HG03432 (cell line): ENCODE measurements around the gene ESYT3.

Experiments used
- ATAC-seq: cut with Tn5 transposase; IDR thresholded peaks from one replicate; pipeline ENCODE4 v1.9.1; 2021; ENCODE audit warnings: mild to moderate bottlenecking, moderate library complexity; ENCODE audit not compliant: unreplicated experiment

Gene ESYT3

DNA sequence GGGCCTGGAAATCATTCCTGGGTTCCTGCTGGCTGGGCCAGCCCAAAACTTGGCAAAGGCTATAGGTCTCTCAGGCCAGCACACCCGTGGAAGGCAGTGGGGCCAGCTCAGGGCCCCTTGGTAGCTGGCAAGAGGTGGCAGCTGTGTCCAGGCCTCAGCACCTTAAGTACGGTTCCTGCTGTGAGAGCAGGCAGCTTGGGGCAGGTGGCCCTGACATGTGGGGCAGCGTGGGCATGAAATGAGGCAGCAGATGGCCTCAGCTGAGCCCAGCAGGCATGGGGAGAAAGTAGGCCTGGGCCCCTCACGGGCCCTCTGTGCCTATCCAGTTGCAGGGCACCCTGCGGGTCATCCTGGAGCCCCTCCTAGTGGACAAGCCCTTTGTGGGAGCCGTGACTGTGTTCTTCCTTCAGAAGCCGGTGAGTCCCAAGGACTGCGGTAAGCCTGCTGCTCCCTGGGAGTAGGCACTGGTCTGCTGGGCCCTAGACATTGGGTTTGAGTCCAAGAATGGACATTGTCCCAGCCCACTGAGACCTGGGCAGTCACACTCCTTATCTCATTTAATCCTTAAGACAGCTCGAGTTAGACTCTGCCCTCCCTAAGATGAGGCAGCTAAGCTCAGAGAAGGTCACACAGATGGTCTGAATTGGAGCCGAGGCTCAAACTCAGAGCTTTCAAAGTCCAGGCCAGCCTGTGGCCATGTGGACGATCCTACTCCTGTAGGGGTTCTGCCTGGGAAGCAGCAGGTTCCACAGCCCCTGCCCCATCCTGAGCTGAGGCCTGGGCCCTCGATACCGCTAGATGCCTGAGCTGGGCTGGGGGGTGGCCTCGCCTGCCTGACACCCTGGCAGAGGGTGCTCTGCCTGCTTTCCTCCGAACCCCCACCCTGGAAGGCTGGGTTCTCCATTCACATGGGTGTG lies 25.5 kb downstream of the ESYT3 start:
- no peak for ATAC-seq

- no peak for ATAC-seq
Measured at GRCh38 chr3:138460536-138461205, 26.3 kb downstream of the ESYT3 start.

- no peak for ATAC-seq
Measured at GRCh38 chr3:138461246-138461645, 26.8 kb downstream of the ESYT3 start.

- ATAC-seq = no peak
Measured at GRCh38 chr3:138461896-138462295, 27.5 kb downstream of the ESYT3 start.

- no peak for ATAC-seq
Measured at GRCh38 chr3:138463724-138464490, 29.5 kb downstream of the ESYT3 start.

- ATAC-seq = no peak
Measured at GRCh38 chr3:138464491-138464860, 30.1 kb downstream of the ESYT3 start.

DNA sequence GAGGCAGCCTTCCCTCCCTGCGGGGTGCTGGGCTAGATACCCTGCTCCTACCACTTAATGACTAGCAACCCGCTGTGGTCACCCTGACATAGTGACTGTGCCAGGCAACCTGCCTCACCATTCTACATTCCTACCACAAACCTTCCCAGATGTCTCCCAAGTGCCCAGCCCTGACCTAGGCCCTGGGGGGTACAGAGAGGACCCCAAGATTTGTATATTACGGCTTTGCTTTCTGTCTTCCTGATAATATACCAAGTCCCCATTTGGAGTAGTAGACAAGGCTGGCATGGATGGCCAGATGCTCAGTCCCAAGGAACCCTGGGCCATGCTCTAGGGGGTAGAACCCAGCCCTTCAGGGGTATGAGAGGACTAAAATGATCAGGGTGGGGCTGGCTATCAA lies 31.0 kb downstream of the ESYT3 start:
- ATAC-seq = no peak

- ATAC-seq = no peak
Measured at GRCh38 chr3:138465925-138466324, 31.5 kb downstream of the ESYT3 start.

DNA sequence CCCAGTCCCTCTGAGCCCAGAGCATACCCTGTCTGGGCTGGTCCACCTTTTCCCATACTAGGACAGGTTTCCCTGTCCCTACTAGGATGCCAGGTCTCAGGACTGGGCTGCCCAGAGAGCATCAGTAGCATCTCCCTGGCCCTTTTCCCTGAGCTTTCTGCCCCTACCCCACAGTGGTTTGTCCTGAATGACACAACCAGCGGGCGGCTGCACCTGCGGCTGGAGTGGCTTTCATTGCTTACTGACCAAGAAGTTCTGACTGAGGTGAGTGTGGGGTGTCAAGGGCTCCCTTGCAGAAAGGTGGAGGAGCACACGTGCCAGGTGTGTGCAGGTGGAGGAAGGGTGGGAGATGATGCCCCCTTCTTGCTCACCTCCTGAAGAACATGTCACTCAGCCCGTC lies 33.5 kb downstream of the ESYT3 start:
- no peak for ATAC-seq

DNA sequence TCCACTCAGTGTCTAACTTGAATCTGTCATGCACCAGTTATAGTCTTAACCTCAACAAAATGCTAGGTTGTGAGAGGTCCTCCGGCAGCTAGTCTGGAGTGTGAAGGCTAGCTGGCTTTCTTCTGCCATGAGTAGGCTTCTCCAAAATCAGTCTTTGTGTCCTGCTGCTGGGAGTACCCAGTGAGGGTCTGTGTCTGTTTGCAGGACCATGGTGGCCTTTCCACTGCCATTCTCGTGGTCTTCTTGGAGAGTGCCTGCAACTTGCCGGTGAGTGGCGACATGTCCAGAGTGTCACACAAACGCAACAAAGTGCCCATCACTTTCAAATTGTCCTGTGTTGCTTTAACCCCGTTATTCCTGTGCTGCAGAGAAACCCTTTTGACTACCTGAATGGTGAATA lies 34.0 kb downstream of the ESYT3 start:
- ATAC-seq = no peak

DNA sequence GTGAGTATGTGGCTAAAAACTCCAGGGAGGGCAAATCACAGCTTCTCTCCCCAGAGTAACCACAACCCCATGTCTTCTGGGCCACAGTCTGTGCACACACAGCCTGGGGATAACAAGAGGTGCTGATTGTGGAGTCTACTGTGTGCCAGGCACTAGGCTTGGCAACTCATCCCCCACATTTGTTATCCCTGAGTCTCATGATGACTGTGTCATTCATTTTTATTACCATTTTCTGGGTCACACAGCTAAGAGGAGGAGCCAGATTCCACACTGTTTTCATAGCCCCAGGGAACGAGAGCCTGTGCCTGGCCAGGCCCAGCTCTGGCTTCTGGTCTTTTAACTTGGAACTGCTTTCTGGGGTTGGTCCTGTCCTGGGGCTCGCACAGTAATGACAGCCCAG lies 34.5 kb downstream of the ESYT3 start:
- no peak for ATAC-seq

GRCh38 chr3:138469874-138470273 lies 35.5 kb downstream of the ESYT3 start:
- no peak for ATAC-seq

DNA sequence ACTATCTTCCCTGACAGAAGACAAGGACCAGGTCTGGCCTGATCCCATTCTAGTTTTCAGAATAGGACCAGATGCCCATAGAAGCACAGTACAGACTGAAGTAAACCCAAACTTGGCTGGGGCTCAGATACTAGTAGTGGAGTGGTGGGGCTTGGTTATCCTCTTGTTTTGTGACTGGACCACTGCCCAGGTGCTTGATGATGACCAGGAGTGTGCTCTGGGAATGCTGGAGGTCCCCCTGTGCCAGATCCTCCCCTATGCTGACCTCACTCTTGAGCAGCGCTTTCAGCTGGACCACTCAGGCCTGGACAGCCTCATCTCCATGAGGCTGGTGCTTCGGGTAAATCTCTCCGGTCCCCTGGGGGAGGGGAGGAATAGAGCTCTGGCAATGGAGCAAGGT lies 36.3 kb downstream of the ESYT3 start:
- no peak for ATAC-seq

DNA sequence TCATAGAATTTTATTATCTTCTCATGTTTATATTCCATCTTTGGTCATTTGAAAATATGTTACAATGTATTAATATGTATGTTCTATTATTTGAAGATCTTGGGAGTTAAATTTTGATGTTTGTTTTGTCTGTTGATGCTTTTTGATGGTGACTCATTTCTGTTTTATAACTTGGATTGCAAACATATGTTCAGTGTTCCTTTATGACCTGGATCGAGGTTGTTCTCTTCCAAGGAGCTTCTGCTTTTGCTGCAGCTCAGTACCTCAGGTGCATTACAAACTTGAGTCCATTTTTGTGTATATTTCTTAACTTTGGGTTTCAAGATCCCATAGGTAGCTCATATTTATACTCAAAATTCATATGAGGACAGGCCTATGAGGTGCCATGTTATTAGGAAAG lies 37.1 kb downstream of the ESYT3 start:
- ATAC-seq = no peak

DNA sequence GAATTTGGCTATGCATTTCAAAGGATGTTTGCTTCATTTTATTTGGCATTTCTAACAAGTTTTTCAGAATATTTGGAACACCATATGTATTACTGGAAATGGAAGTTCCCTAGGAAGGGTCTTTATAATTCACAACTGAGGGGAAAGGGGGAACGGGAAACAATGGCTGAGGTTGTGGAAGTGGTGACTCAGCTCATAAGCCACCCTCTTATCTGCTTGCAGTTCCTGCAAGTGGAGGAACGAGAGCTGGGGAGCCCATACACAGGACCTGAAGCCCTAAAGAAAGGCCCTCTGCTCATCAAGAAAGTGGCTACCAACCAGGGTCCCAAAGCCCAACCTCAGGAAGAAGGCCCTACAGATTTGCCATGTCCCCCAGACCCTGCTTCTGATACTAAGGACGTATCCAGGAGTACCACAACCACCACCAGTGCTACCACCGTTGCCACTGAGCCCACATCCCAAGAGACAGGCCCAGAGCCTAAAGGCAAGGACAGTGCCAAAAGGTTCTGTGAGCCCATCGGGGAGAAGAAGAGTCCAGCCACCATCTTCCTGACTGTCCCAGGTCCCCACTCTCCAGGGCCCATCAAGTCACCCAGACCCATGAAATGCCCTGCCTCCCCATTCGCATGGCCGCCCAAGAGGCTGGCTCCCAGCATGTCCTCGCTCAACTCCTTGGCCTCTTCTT lies 37.9 kb downstream of the ESYT3 start:
- ATAC-seq = no peak

- ATAC-seq = no peak
Measured at GRCh38 chr3:138473391-138473790, 39.0 kb downstream of the ESYT3 start.

- no peak for ATAC-seq
Measured at GRCh38 chr3:138474163-138474562, 39.7 kb downstream of the ESYT3 start.

- no peak for ATAC-seq
Measured at GRCh38 chr3:138476526-138476925, 42.1 kb downstream of the ESYT3 start.

- no peak for ATAC-seq
Measured at GRCh38 chr3:138477120-138477519, 42.7 kb downstream of the ESYT3 start.

GRCh38 chr3:138477801-138478200 lies 43.4 kb downstream of the ESYT3 start:
- ATAC-seq = no peak

DNA sequence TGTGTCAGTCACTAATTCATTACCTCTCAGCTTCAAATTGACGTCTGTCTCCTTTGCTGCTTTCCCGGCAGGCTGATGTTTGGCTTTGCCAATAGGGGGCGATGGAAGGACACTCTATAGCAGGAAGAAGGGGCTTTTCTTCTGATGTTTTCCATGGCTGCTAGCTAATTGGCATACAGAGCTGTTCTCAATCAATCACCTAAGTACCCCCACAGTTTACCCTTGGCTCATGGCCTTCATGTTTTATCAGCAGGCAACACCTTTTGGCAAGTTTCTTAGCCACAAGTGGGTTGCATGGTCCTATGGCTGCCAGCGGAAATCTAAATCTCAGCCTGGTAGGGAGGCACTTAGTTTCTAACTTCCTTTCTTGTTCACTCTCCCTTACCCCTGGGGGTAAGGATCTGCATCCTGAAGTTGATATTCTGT lies 45.0 kb downstream of the ESYT3 start:
- no peak for ATAC-seq
